ENCODE results near the gene NUDT3. TPM values are rescaled to one million over a fixed set of nuclear protein-coding genes. Genes with fewer than 3 reads are reported as not detected.
A peak's percentile ranks its signal among the peaks of the same experiment; 100 is the strongest.

Gene NUDT3
- total RNA-seq, 1 donor from 2014 or later, result 31.7 TPM

GRCh38 chr6:34436803-34437643 is 44.6 kb upstream of the NUDT3 start:
- Histone ChIP-seq H3K4me3 (ENCODE audit: low read depth, low read length) (no peak overlapping the region), H3K36me3 (ENCODE audit: control insufficient read depth, insufficient read depth, low read length) (no peaks in the 10 kb centered on the region), H3K27me3 (ENCODE audit: control insufficient read depth, insufficient read depth, low read length) (no peaks in the 10 kb centered on the region)
- TF ChIP-seq CTCF (IDR thresholded peaks at IDR 0.05; ENCODE audit: insufficient read depth, low read length, poor library complexity, severe bottlenecking), result no peak
- DNase-seq (ENCODE audit: low read depth), result no peak

- Histone ChIP-seq H3K27me3 (ENCODE audit: control insufficient read depth, insufficient read depth, low read length) (no peaks in the 10 kb centered on the region), H3K4me3 (ENCODE audit: low read depth, low read length) (no peak overlapping the region), H3K36me3 (ENCODE audit: control insufficient read depth, insufficient read depth, low read length) (no peaks in the 10 kb centered on the region)
- no peak for TF ChIP-seq CTCF (IDR thresholded peaks at IDR 0.05; ENCODE audit: insufficient read depth, low read length, poor library complexity, severe bottlenecking)
- no peak for DNase-seq (ENCODE audit: low read depth)
Observed at GRCh38 chr6:34435916-34436315, 43.4 kb upstream of the NUDT3 start.

GRCh38 chr6:34425498-34426410 is 33.3 kb upstream of the NUDT3 start, which contains the start of gene RPS10:
RPS10 (minus strand) TSS chr6:34426069; CDS start chr6:34425221, 848 bp downstream.
- DNase-seq (ENCODE audit: low read depth), result peak; percentile 50
- Histone ChIP-seq H3K36me3 (ENCODE audit: control insufficient read depth, insufficient read depth, low read length) (peaks cover 1% of the 10 kb centered on the region), H3K27me3 (ENCODE audit: control insufficient read depth, insufficient read depth, low read length) (no peaks in the 10 kb centered on the region), H3K4me3 (ENCODE audit: low read depth, low read length) (peak within 1 kb of the TSS; percentile 66)
- no peak for TF ChIP-seq CTCF (IDR thresholded peaks at IDR 0.05; ENCODE audit: insufficient read depth, low read length, poor library complexity, severe bottlenecking)

GRCh38 chr6:34425132-34425497 is 32.6 kb upstream of the NUDT3 start:
- TF ChIP-seq CTCF (IDR thresholded peaks at IDR 0.05; ENCODE audit: insufficient read depth, low read length, poor library complexity, severe bottlenecking), result no peak
- Histone ChIP-seq H3K27me3 (ENCODE audit: control insufficient read depth, insufficient read depth, low read length) (no peaks in the 10 kb centered on the region), H3K36me3 (ENCODE audit: control insufficient read depth, insufficient read depth, low read length) (peaks cover 1% of the 10 kb centered on the region), H3K4me3 (ENCODE audit: low read depth, low read length) (peak overlapping the region; percentile 66)
- DNase-seq (ENCODE audit: low read depth), result no peak

GRCh38 chr6:34424200-34425131 is 32.0 kb upstream of the NUDT3 start:
- no peak for TF ChIP-seq CTCF (IDR thresholded peaks at IDR 0.05; ENCODE audit: insufficient read depth, low read length, poor library complexity, severe bottlenecking)
- peak overlapping the region; percentile 66 for H3K4me3 ChIP-seq (ENCODE audit: low read depth, low read length)
- no peak for DNase-seq (ENCODE audit: low read depth)
- no peaks in the 10 kb centered on the region for H3K27me3 ChIP-seq (ENCODE audit: control insufficient read depth, insufficient read depth, low read length)
- H3K36me3 ChIP-seq (ENCODE audit: control insufficient read depth, insufficient read depth, low read length), result peaks cover 1% of the 10 kb centered on the region
